Measurements from ENCODE around the gene TCF25. TPM values are rescaled to one million over a fixed set of nuclear protein-coding genes. Genes with fewer than 3 reads are reported as not detected.
"Not testable (repeated sequence)": the region's sequence is repeated elsewhere in the genome, so short reads cannot be mapped to it uniquely, and the experiment has no call there.

TCF25 gene
- total RNA-seq, 1 experiment from 2014 or later: 270 TPM

DNA sequence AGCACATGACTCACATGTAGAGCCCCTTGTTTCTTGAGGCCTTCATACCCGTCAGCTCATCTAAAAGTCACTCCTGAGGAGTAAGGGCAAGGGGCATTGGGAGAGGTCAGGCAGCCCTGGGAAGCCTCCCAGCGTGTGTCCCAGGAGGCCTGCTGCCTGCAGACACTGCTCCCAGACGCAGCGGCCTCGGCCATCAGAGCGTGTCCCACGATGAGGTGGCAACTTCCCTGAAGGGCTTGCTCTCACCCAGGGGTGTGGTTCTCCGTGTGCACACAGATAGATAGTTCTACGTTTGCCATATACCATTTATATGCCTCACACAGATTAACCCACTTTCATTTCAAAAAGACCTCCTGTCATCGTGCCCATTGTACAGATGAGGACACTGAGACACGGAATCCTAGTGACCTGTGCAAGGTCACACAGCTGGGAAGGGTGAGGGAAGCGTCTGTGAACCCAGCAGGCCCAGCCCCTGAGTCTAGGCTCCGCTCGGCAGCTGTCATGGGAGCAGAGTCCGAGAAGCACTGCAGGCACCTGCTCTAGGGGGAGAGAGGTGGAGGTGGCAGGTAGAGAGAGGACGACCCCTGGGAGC lies 58.0 kb downstream of the TCF25 start:
- intact Hi-C loops (cut with micrococcal nuclease; ENCODE audit: unreplicated experiment): no loop called here
- no peak overlapping the region for H3K4me3 Mint-ChIP-seq (ENCODE audit: low read depth, unreplicated experiment)
- H3K27me3 Mint-ChIP-seq (ENCODE audit: unreplicated experiment): no peaks in the 10 kb centered on the region
- no peak overlapping the region for H3K27ac Mint-ChIP-seq (ENCODE audit: unreplicated experiment)
- CTCF ChIA-PET: interaction anchor here (0.7 kb wide), 1 partner anchor 23 kb away, joined by 5 read pairs; no protein-coding TSS in a partner anchor
- TF ChIP-seq, protein P1, sequence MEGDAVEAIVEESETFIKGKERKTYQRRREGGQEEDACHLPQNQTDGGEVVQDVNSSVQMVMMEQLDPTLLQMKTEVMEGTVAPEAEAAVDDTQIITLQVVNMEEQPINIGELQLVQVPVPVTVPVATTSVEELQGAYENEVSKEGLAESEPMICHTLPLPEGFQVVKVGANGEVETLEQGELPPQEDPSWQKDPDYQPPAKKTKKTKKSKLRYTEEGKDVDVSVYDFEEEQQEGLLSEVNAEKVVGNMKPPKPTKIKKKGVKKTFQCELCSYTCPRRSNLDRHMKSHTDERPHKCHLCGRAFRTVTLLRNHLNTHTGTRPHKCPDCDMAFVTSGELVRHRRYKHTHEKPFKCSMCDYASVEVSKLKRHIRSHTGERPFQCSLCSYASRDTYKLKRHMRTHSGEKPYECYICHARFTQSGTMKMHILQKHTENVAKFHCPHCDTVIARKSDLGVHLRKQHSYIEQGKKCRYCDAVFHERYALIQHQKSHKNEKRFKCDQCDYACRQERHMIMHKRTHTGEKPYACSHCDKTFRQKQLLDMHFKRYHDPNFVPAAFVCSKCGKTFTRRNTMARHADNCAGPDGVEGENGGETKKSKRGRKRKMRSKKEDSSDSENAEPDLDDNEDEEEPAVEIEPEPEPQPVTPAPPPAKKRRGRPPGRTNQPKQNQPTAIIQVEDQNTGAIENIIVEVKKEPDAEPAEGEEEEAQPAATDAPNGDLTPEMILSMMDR (IDR thresholded peaks at IDR 0.05; ENCODE audit: unreplicated experiment): no peak
- H3K36me3 Mint-ChIP-seq (ENCODE audit: insufficient read depth, unreplicated experiment): peaks cover 35% of the 10 kb centered on the region
- no TSS peak for BruUV-seq (replicated peaks)
- no peaks in the 10 kb centered on the region for H3K9me3 Mint-ChIP-seq (ENCODE audit: low read depth, unreplicated experiment)
- no peaks in the 10 kb centered on the region for H3K4me1 Mint-ChIP-seq (ENCODE audit: low read depth, unreplicated experiment)
- DNase-seq: no peak

DNA sequence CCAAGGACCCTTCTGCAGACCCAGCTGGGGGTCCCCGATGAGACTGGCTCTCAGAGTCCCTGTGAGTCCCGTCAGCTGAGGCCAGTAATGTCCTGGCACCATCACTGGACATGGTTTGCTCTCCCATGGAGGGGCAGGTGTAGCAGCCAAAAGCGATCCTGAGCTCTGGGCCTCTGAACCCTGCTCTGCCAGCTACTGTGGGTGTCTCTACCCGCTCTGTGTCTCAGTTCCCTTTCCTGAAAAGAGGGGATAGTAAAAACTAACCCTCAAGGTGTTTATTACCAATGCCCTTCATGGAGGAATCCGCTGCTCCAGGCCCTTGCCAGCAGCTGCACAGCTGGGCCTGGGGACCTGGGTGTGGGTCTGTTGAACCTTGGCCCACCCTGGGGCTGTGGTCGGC lies 58.6 kb downstream of the TCF25 start:
- intact Hi-C loops (cut with micrococcal nuclease; ENCODE audit: unreplicated experiment): no loop called here
- TF ChIP-seq, protein P1 (IDR thresholded peaks at IDR 0.05; ENCODE audit: unreplicated experiment): no peak
- H3K27ac Mint-ChIP-seq (ENCODE audit: unreplicated experiment): no peak overlapping the region
- no peaks in the 10 kb centered on the region for H3K9me3 Mint-ChIP-seq (ENCODE audit: low read depth, unreplicated experiment)
- no peaks in the 10 kb centered on the region for H3K27me3 Mint-ChIP-seq (ENCODE audit: unreplicated experiment)
- H3K4me3 Mint-ChIP-seq (ENCODE audit: low read depth, unreplicated experiment): no peak overlapping the region
- H3K36me3 Mint-ChIP-seq (ENCODE audit: insufficient read depth, unreplicated experiment): peaks cover 31% of the 10 kb centered on the region
- DNase-seq: no peak
- no peaks in the 10 kb centered on the region for H3K4me1 Mint-ChIP-seq (ENCODE audit: low read depth, unreplicated experiment)
- CTCF ChIA-PET: no interaction called here
- no TSS peak for BruUV-seq (replicated peaks)

DNA sequence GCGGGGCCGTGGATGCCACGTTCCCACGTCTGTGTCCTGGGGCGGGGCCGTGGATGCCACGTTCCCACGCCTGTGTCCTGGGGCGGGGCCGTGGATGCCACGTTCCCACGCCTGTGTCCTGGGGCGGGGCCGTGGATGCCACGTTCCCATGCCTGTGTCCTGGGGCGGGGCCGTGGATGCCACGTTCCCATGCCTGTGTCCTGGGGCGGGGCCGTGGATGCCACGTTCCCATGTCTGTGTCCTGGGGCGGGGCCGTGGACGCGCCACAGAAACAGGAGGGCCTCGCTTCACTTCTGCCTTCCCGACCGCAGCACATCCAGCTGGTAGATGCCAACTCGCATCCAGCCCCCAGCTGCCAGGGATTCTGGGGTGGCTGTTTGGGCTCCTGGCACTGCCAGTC lies 60.6 kb downstream of the TCF25 start:
- H3K27ac Mint-ChIP-seq (ENCODE audit: unreplicated experiment); intact Hi-C loops (cut with micrococcal nuclease; ENCODE audit: unreplicated experiment); H3K27me3 Mint-ChIP-seq (ENCODE audit: unreplicated experiment); BruUV-seq (replicated peaks); H3K4me3 Mint-ChIP-seq (ENCODE audit: low read depth, unreplicated experiment); DNase-seq; H3K9me3 Mint-ChIP-seq (ENCODE audit: low read depth, unreplicated experiment): not testable (repeated sequence)
- Mint-ChIP-seq H3K36me3 (ENCODE audit: insufficient read depth, unreplicated experiment) (peaks cover 26% of the 10 kb centered on the region), H3K4me1 (ENCODE audit: low read depth, unreplicated experiment) (peaks cover 10% of the 10 kb centered on the region)
- CTCF ChIA-PET: interaction anchor here (0.5 kb wide), 1 partner anchor 360 kb away, joined by 4 read pairs; no protein-coding TSS in a partner anchor

DNA sequence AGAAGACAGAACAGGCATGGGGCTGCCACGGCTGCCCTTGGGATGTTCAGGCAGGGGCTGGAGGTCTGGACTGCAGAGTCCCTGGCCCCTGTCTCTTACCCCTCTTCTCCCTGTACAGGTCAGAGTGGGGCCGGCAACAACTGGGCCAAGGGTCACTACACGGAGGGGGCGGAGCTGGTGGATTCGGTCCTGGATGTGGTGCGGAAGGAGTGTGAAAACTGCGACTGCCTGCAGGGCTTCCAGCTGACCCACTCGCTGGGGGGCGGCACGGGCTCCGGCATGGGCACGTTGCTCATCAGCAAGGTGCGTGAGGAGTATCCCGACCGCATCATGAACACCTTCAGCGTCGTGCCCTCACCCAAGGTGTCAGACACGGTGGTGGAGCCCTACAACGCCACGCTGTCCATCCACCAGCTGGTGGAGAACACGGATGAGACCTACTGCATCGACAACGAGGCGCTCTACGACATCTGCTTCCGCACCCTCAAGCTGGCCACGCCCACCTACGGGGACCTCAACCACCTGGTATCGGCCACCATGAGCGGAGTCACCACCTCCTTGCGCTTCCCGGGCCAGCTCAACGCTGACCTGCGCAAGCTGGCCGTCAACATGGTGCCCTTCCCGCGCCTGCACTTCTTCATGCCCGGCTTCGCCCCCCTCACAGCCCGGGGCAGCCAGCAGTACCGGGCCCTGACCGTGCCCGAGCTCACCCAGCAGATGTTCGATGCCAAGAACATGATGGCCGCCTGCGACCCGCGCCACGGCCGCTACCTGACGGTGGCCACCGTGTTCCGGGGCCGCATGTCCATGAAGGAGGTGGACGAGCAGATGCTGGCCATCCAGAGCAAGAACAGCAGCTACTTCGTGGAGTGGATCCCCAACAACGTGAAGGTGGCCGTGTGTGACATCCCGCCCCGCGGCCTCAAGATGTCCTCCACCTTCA lies 61.5 kb downstream of the TCF25 start:
- intact Hi-C loops (cut with micrococcal nuclease; ENCODE audit: unreplicated experiment): no loop called here
- no peaks in the 10 kb centered on the region for H3K27me3 Mint-ChIP-seq (ENCODE audit: unreplicated experiment)
- CTCF ChIA-PET: interaction anchor here (0.6 to 0.8 kb wide), 2 partner anchors 63 to 97 kb away, joined by 3 read pairs; no protein-coding TSS in a partner anchor
- no peaks in the 10 kb centered on the region for H3K9me3 Mint-ChIP-seq (ENCODE audit: low read depth, unreplicated experiment)
- no peak overlapping the region for H3K27ac Mint-ChIP-seq (ENCODE audit: unreplicated experiment)
- no peak overlapping the region for H3K4me3 Mint-ChIP-seq (ENCODE audit: low read depth, unreplicated experiment)
- DNase-seq: no peak
- H3K36me3 Mint-ChIP-seq (ENCODE audit: insufficient read depth, unreplicated experiment): peaks cover 26% of the 10 kb centered on the region
- no TSS peak for BruUV-seq (replicated peaks)
- TF ChIP-seq, protein P1 (IDR thresholded peaks at IDR 0.05; ENCODE audit: unreplicated experiment): no peak
- peaks cover 10% of the 10 kb centered on the region for H3K4me1 Mint-ChIP-seq (ENCODE audit: low read depth, unreplicated experiment)

DNA sequence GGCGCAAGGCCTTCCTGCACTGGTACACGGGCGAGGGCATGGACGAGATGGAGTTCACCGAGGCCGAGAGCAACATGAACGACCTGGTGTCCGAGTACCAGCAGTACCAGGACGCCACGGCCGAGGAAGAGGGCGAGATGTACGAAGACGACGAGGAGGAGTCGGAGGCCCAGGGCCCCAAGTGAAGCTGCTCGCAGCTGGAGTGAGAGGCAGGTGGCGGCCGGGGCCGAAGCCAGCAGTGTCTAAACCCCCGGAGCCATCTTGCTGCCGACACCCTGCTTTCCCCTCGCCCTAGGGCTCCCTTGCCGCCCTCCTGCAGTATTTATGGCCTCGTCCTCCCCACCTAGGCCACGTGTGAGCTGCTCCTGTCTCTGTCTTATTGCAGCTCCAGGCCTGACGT lies 62.2 kb downstream of the TCF25 start:
- H3K27me3 Mint-ChIP-seq (ENCODE audit: unreplicated experiment); H3K27ac Mint-ChIP-seq (ENCODE audit: unreplicated experiment); DNase-seq; intact Hi-C loops (cut with micrococcal nuclease; ENCODE audit: unreplicated experiment); H3K4me3 Mint-ChIP-seq (ENCODE audit: low read depth, unreplicated experiment); H3K9me3 Mint-ChIP-seq (ENCODE audit: low read depth, unreplicated experiment); BruUV-seq (replicated peaks): not testable (repeated sequence)
- peaks cover 10% of the 10 kb centered on the region for H3K4me1 Mint-ChIP-seq (ENCODE audit: low read depth, unreplicated experiment)
- CTCF ChIA-PET: interaction anchor here (0.6 kb wide), 1 partner anchor 62 kb away, joined by 3 read pairs; no protein-coding TSS in a partner anchor
- H3K36me3 Mint-ChIP-seq (ENCODE audit: insufficient read depth, unreplicated experiment): peaks cover 26% of the 10 kb centered on the region

All from Calu3 (cell line).